Tibial nerve (tissue), 4 donors: Measurements from ENCODE around the gene NME7.

ENCODE experiments used
- EP300 ChIP-seq, 2 donors: sonication (generic); formaldehyde crosslinking; IDR thresholded peaks; one replicate each; pipeline ENCODE4 v1.6.1; 2017; ENCODE audit warnings: antibody characterized with exemption in 2 of 2, mild to moderate bottlenecking in 1 of 2
- POLR2A ChIP-seq, 2 donors: fragments of 450-650 bp; IDR thresholded peaks; one replicate each; pipeline ENCODE4 v1.6.1; 2017; ENCODE audit warnings: antibody characterized with exemption in 2 of 2, mild to moderate bottlenecking in 2 of 2, moderate library complexity in 2 of 2
- TF ChIP-seq, protein P1 (sequence below), 5 experiments: fragments of 200-600 bp in 3 of 5; fragments of 450-650 bp in 2 of 5; sonication (generic) in 3 of 5; IDR thresholded peaks; one replicate each; pipeline ENCODE4 v1.5.1; 2016 to 2019; ENCODE audit warnings: antibody characterized with exemption in 5 of 5, mild to moderate bottlenecking in 3 of 5, moderate library complexity in 2 of 5

DNA sequence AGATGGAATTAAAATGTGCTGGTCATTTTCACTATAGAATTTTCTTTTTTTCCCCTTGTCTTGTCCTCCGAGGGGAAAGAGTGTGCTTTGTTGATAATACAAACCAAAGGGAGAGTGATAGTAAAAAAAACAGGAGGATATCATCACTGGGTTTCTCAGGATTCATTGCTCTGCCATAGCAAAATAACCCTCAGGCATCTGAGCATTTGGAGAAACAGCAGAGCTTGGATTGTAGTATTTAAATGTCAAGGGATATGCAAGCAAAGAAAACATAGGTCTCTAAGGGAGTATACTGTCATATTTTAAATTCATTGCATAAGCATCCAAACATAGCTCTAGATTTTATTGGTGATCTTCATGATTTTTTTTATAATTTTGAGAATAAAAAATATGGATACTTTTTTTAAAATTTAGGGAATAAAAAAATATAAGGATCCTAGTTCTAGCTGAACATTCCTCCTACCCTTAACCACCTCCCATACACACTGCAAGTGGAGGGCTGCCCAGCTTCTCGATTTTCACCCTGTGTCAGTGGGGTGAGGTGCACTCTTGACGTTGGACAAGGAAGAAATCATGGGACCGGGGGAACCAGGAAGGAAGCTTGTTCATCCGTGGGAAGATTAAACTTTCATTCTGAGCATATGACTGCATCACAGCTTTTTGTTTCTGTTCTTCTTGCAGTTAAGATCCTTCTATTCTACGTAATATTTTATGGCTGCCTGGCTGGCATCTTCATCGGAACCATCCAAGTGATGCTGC is 256.7 kb downstream of the NME7 start:
- TF ChIP-seq, protein P1, sequence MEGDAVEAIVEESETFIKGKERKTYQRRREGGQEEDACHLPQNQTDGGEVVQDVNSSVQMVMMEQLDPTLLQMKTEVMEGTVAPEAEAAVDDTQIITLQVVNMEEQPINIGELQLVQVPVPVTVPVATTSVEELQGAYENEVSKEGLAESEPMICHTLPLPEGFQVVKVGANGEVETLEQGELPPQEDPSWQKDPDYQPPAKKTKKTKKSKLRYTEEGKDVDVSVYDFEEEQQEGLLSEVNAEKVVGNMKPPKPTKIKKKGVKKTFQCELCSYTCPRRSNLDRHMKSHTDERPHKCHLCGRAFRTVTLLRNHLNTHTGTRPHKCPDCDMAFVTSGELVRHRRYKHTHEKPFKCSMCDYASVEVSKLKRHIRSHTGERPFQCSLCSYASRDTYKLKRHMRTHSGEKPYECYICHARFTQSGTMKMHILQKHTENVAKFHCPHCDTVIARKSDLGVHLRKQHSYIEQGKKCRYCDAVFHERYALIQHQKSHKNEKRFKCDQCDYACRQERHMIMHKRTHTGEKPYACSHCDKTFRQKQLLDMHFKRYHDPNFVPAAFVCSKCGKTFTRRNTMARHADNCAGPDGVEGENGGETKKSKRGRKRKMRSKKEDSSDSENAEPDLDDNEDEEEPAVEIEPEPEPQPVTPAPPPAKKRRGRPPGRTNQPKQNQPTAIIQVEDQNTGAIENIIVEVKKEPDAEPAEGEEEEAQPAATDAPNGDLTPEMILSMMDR (IDR thresholded peaks at IDR 0.05): no peak
- peak; percentile 27 to 56 for TF ChIP-seq EP300 (IDR thresholded peaks at IDR 0.05)
- TF ChIP-seq POLR2A (IDR thresholded peaks at IDR 0.05): no peak
